Endothelial cell (in vitro differentiated cells): ENCODE measurements around the gene FBXL15. TPM values are rescaled to one million over a fixed set of nuclear protein-coding genes. Genes with fewer than 3 reads are reported as not detected.

Source experiments
- DNase-seq: peaks from one replicate; pipeline ENCODE4 v3.0.0; 2021; ENCODE audit warnings: low spot score
- H3K27ac Mint-ChIP-seq: one replicate; pipeline ENCODE4 v1.8.0; 2021; ENCODE audit warnings: mixed read lengths, inconsistent platforms; ENCODE audit not compliant: unreplicated experiment
- H3K27me3 Mint-ChIP-seq: one replicate; pipeline ENCODE4 v1.8.0; 2021; ENCODE audit warnings: mild to moderate bottlenecking, moderate library complexity, mixed read lengths, inconsistent platforms; ENCODE audit not compliant: unreplicated experiment
- H3K36me3 Mint-ChIP-seq: one replicate; pipeline ENCODE4 v1.8.0; 2021; ENCODE audit warnings: mild to moderate bottlenecking, low read depth, mixed read lengths, inconsistent platforms; ENCODE audit not compliant: unreplicated experiment
- H3K4me1 Mint-ChIP-seq: one replicate; pipeline ENCODE4 v1.8.0; 2021; ENCODE audit warnings: mild to moderate bottlenecking, mixed read lengths, inconsistent platforms; ENCODE audit not compliant: unreplicated experiment
- H3K4me3 Mint-ChIP-seq: one replicate; pipeline ENCODE4 v1.8.0; 2021; ENCODE audit warnings: mild to moderate bottlenecking, mixed read lengths, inconsistent platforms; ENCODE audit not compliant: unreplicated experiment
- H3K9me3 Mint-ChIP-seq: one replicate; pipeline ENCODE4 v1.8.0; 2021; ENCODE audit warnings: mixed read lengths, inconsistent platforms; ENCODE audit not compliant: unreplicated experiment
- total RNA-seq: library from RNA; stranded (reverse); fragmentation: NEBNext Ultra II Directional; extraction: Animal tissue kit (Norgen Biotek cat#: 25700); gene quantifications from one replicate; pipeline ENCODE4 v1.2.1, GENCODE V29; 2021; ENCODE audit not compliant: unreplicated experiment
- TF ChIP-seq, protein P1 (sequence below): fragments of 200-600 bp; sonication (generic); IDR thresholded peaks from one replicate; pipeline ENCODE4 v1.5.0; 2021; ENCODE audit warnings: antibody characterized with exemption; ENCODE audit not compliant: unreplicated experiment

The FBXL15 gene
- total RNA-seq, 1 donor from 2014 or later = 8.7 TPM

DNA sequence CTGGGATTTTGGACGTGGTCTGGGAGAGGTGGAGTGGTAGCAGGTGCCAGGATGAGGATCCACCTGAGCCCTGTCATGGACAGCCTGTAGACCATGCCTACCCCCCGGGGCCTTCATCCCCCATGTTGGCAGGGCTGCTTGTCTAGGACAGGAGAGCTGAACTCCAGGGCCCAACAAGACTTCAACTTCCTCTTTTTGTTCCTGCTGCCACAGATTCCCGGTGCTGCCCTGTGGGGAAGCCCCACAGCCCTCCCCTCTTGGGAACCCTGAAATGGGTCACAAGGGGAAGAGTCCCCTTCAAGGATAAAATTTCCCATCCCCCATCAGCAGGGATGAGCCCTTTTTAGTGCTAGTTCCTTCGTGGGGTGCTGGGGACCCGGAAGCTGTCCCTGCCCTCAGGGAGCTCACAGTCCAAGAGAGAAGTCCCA lies 13.0 kb downstream of the FBXL15 start:
- no peak for DNase-seq

DNA sequence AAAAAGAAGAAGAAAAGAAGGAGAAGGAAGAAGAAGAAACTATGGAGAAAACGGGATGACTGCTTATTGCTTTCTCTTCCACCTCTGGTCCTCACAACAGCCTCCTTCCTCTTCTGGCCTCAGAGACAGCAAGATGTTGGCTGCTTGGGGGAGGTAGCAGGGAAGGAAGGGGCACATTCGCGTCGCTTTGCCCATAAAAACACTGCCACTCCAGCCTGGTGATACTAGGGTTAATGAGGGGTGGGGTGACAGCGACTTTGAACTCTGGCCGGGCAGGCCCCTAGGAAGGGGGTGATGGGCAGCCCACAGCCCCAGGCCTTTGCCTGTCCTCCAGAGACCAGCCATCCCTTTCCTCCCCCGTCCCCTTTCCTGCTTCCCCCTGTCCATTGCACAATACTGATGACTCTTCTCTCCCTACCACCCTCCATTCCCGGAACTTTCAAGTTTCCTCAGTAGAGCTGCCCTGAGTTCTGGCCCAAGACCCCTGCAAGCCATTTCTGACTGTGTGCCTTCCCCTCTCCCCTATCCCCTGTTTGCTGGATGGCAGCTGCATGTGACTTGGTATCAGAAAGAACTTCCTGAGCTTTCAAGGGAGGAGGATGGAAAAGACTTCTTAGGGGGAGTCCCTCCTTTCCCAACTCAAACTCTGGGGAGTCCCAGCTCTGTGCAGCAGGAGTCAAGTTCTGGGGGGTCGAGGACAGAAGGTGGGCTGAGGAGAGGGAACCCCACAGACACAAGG lies 13.9 kb downstream of the FBXL15 start:
- Mint-ChIP-seq H3K4me1 (peaks cover 47% of the 10 kb centered on the region), H3K4me3 (peak overlapping the region; percentile 23), H3K27ac (peak overlapping the region; percentile 80), H3K27me3 (peaks cover 14% of the 10 kb centered on the region), H3K36me3 (no peaks in the 10 kb centered on the region), H3K9me3 (no peaks in the 10 kb centered on the region)
- DNase-seq = no peak
- TF ChIP-seq, protein P1, sequence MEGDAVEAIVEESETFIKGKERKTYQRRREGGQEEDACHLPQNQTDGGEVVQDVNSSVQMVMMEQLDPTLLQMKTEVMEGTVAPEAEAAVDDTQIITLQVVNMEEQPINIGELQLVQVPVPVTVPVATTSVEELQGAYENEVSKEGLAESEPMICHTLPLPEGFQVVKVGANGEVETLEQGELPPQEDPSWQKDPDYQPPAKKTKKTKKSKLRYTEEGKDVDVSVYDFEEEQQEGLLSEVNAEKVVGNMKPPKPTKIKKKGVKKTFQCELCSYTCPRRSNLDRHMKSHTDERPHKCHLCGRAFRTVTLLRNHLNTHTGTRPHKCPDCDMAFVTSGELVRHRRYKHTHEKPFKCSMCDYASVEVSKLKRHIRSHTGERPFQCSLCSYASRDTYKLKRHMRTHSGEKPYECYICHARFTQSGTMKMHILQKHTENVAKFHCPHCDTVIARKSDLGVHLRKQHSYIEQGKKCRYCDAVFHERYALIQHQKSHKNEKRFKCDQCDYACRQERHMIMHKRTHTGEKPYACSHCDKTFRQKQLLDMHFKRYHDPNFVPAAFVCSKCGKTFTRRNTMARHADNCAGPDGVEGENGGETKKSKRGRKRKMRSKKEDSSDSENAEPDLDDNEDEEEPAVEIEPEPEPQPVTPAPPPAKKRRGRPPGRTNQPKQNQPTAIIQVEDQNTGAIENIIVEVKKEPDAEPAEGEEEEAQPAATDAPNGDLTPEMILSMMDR = no peak

More for the DNA sequence above, 13.0 kb downstream of the FBXL15 start:
- H3K9me3 Mint-ChIP-seq = no peaks in the 10 kb centered on the region
- no peak overlapping the region for H3K4me3 Mint-ChIP-seq
- H3K27ac Mint-ChIP-seq = no peak overlapping the region
- TF ChIP-seq, protein P1 = no peak
- peaks cover 47% of the 10 kb centered on the region for H3K4me1 Mint-ChIP-seq
- no peaks in the 10 kb centered on the region for H3K36me3 Mint-ChIP-seq
- H3K27me3 Mint-ChIP-seq = peaks cover 14% of the 10 kb centered on the region

DNA sequence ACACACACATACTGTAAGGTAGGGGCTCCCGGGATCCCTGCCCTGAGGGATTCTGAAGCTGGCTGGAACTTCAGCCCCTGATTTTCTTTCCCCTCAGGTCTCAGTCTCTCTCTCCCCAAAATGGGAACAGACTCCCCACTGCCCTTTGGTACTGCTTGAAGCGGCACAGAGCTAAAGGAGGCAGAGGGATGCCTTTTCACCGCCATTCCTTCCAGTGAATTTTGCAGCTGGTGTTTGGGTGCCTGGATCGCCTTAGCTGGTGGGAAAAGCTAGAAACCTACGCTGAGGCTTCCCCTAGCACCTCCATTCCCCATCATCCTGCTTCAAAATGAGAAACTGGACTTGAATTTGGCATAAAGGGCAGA lies 14.5 kb downstream of the FBXL15 start:
- Mint-ChIP-seq H3K27ac (peak overlapping the region; percentile 80), H3K4me1 (peaks cover 47% of the 10 kb centered on the region), H3K4me3 (peak overlapping the region; percentile 47), H3K36me3 (no peaks in the 10 kb centered on the region), H3K27me3 (peaks cover 14% of the 10 kb centered on the region), H3K9me3 (no peaks in the 10 kb centered on the region)
- no peak for DNase-seq
- TF ChIP-seq, protein P1 = no peak

DNA sequence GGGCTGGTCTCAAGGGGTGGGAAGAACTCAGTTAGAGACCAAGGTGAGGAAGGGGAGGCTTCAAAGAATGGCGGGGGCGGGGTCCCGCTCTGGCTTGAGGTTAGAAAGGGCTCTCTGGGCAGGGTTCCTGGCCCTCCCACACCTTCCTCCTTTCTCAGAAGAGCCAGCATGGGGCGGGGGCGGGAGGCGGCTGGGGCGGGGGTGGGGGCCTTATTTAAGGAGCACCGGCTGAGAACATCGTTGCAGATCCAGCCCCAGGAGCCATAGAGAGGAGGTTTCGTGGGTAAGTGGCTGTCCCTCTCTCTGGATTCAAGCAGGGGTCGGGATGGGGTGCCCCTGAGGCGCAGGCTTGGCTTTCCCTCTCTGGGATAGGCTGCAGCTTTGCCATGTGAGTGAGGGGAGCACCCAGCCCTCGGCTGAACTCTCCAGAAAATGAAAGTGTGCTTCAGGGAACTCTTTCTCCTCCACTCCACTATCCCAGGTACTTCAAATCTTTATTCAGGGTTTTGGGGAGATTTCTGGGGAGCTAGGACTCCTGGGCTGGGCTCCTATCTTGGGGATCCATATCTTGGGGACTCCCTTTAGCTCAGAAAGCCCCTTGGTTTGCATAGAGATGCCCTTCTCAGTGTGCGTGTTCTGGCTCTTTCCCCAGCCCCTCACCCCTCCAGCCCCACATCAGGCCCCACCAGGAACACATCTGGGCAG lies 15.0 kb downstream of the FBXL15 start:
- no peak for DNase-seq
- Mint-ChIP-seq H3K27ac (peak overlapping the region; percentile 52), H3K36me3 (no peaks in the 10 kb centered on the region), H3K27me3 (peaks cover 14% of the 10 kb centered on the region), H3K4me3 (peak overlapping the region; percentile 47), H3K9me3 (no peaks in the 10 kb centered on the region), H3K4me1 (peaks cover 47% of the 10 kb centered on the region)
- TF ChIP-seq, protein P1 = no peak

DNA sequence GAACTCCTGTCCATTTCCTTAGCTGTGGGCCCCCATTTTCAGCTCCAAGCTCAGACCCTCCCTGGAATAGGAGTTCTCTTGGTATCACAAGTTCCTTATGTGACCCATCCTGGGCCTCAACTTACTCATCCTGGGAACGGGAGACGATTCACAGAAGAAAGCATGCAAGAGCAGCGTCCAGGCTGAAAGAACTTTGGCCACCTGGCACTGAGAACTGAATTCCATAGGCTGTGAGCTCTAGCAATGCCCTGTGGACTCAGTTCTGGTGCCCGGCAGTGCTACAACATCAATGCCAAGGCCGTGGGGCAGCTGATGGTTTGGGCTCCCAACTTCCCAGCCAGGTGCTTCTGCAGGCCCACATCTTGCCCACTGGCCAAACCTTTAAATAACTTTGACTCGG lies 15.7 kb downstream of the FBXL15 start:
- TF ChIP-seq, protein P1 = no peak
- Mint-ChIP-seq H3K27ac (no peak overlapping the region), H3K4me3 (no peak overlapping the region), H3K9me3 (no peaks in the 10 kb centered on the region), H3K27me3 (peaks cover 14% of the 10 kb centered on the region), H3K36me3 (no peaks in the 10 kb centered on the region), H3K4me1 (peaks cover 47% of the 10 kb centered on the region)
- DNase-seq = no peak
